ENCODE measurements around the gene PTPRK.

DNA sequence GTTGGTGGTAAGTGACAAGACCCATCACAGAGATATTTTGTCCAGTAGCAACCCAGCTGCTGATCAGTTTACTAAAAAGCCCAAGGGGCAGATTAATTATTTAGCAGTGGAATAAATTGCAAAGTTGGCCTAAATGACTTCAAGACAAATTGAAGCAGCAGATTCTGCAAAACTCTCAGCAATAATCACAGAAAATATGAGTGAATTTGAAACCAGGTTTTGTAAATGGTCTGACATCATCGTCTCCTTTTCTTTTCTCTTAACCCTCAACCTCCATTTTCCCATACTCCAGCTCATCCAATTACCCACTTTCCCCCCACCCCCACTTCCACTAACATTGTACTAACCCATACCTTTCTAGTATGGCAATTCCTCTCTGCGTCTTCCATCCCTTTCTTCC is 11.3 kb upstream of the PTPRK start:
- TF ChIP-seq GABPA (IDR thresholded peaks at IDR 0.05; ENCODE audit: borderline replicate concordance, insufficient read depth, low read length) (no peak), SIRT6 (IDR thresholded peaks at IDR 0.05; ENCODE audit: low read length) (no peak), RNF2 (IDR thresholded peaks at IDR 0.05; ENCODE audit: borderline replicate concordance, low read depth, low read length, missing control alignments, poor library complexity, severe bottlenecking) (no peak), CBX8 (IDR thresholded peaks at IDR 0.05; ENCODE audit: borderline replicate concordance, low read depth, low read length) (no peak), RFX5 (IDR thresholded peaks at IDR 0.05; ENCODE audit: borderline replicate concordance, low read depth, low read length) (no peak), SIN3A (conservative IDR thresholded peaks at IDR 0.05 in 1 of 2, IDR thresholded peaks at IDR 0.05 in 1 of 2; ENCODE audit: low read depth in 1 of 2, low read length in 2 of 2) (no peak), JUND (IDR thresholded peaks at IDR 0.05; ENCODE audit: low read length) (no peak), SP2 (IDR thresholded peaks at IDR 0.05; ENCODE audit: low read length) (no peak), CTCF (IDR thresholded peaks at IDR 0.05; ENCODE audit: control extremely low read depth in 1 of 3, insufficient read depth in 1 of 3, low read depth in 1 of 3, low read length in 3 of 3) (no peak), SRF (IDR thresholded peaks at IDR 0.05; ENCODE audit: low read depth, low read length) (no peak), FOSL1 (IDR thresholded peaks at IDR 0.05; ENCODE audit: insufficient read depth, low read depth, low read length) (no peak), POLR2AphosphoS5 (IDR thresholded peaks at IDR 0.05; ENCODE audit: low read depth, low read length) (no peak)
